Esophagus muscularis mucosa (tissue), 4 donors: ENCODE measurements around the gene RRP9. TPM values are rescaled to one million over a fixed set of nuclear protein-coding genes. Genes with fewer than 3 reads are reported as not detected.

Source experiments
- DNase-seq: peaks from one replicate; pipeline ENCODE4 v3.0.0-alpha.2; 2017; ENCODE audit errors: extremely low spot score
- H3K27ac ChIP-seq, 4 donors: fragments of 200-600 bp; sonication (generic); replicated peaks in 1 of 4; 1 replicate in 3 of 4; 2 replicates in 1 of 4; pipeline ENCODE4 v1.5.1; 2016 to 2019; ENCODE audit warnings: mild to moderate bottlenecking in 1 of 4
- H3K27me3 ChIP-seq, 4 donors: fragments of 200-600 bp; sonication (generic); one replicate each; pipeline versions ENCODE4 v1.5.1 to v1.6.0; 2016 to 2019
- H3K36me3 ChIP-seq, 4 donors: fragments of 200-600 bp; sonication (generic); one replicate each; pipeline ENCODE4 v1.5.1; 2016 to 2019
- H3K4me1 ChIP-seq, 4 donors: fragments of 200-600 bp; sonication (generic); one replicate each; pipeline ENCODE4 v1.5.1; 2016 to 2019
- H3K4me3 ChIP-seq, 4 donors: fragments of 200-600 bp; sonication (generic); 1 replicate in 2 of 4; 2 replicates in 2 of 4; pipeline ENCODE4 v1.5.1; 2016 to 2019; ENCODE audit warnings: mild to moderate bottlenecking in 4 of 4, moderate library complexity in 1 of 4
- H3K9me3 ChIP-seq, 4 donors: fragments of 200-600 bp; sonication (generic); 1 replicate in 3 of 4; 2 replicates in 1 of 4; pipeline ENCODE4 v1.5.1; 2016 to 2019
- CTCF ChIP-seq, 3 experiments: fragments of 200-600 bp in 2 of 3; fragments of 450-650 bp in 1 of 3; sonication (generic) in 2 of 3; IDR thresholded peaks; one replicate each; pipeline ENCODE4 v1.5.1; 2017 to 2019; ENCODE audit warnings: antibody characterized with exemption in 3 of 3, mild to moderate bottlenecking in 2 of 3, moderate library complexity in 1 of 3
- EP300 ChIP-seq: sonication (generic); formaldehyde crosslinking; IDR thresholded peaks from one replicate; pipeline ENCODE4 v1.6.1; 2017; ENCODE audit warnings: antibody characterized with exemption
- POLR2A ChIP-seq: fragments of 450-650 bp; IDR thresholded peaks from one replicate; pipeline ENCODE4 v1.6.1; 2017; ENCODE audit warnings: antibody characterized with exemption, moderate library complexity, mild to moderate bottlenecking, low read depth
- POLR2AphosphoS5 ChIP-seq, 2 donors: sonication (generic); formaldehyde crosslinking; IDR thresholded peaks; one replicate each; pipeline ENCODE4 v1.6.1; 2017; ENCODE audit warnings: antibody characterized with exemption in 2 of 2
- WGBS: methylation state at CpG from one replicate; pipeline ENCODE4 v1.1.5; 2018; 5-methylcytosine and 5-hydroxymethylcytosine counted together
- intact Hi-C: fragments of 100-400 bp; cut with DNase I; formaldehyde crosslinking; loops from one replicate; pipeline ENCODE4 v1.15.1; 2023
- total RNA-seq, 4 donors: library from RNA; depleted of rRNA; stranded (reverse); fragments of >200 nt; gene quantifications; one replicate each; pipeline versions ENCODE4 v1.1.0 to v1.2.1, GENCODE V29; 2016

RRP9 gene
- total RNA-seq, 4 donors from 2014 or later, result 9.6 to 20.7 (median 15.5) TPM

- DNase-seq, result no peak
- 58% methylated on average over 10 of the region's 12 CpGs for WGBS
- no peaks in the 10 kb centered on the region for H3K9me3 ChIP-seq
- no peaks in the 10 kb centered on the region for H3K27me3 ChIP-seq
- no peak overlapping the region for H3K4me3 ChIP-seq
- peaks cover 46 to 66% (median 61%) of the 10 kb centered on the region in 4 donors for H3K4me1 ChIP-seq
- peaks cover 6 to 28% (median 23%) of the 10 kb centered on the region in 4 donors for H3K36me3 ChIP-seq
- TF ChIP-seq EP300 (no peak), POLR2AphosphoS5 (IDR thresholded peaks at IDR 0.05) (no peak), POLR2A (no peak), CTCF (IDR thresholded peaks at IDR 0.05) (no peak)
- intact Hi-C loops, result no loop called here
- H3K27ac ChIP-seq, result peak overlapping the region in 3 of 4 donors; percentile 28 to 55 (median 28)
Measured at GRCh38 chr3:51963951-51964451, 22.3 kb upstream of the RRP9 start.

GRCh38 chr3:51962854-51963530 lies 21.3 kb upstream of the RRP9 start:
- DNase-seq, result no peak
- 71% methylated on average over 6 of the region's 6 CpGs for WGBS
- H3K4me1 ChIP-seq, result peaks cover 38 to 57% (median 53%) of the 10 kb centered on the region in 4 donors
- peak overlapping the region in 3 of 4 donors; percentile 27 to 55 (median 28) for H3K27ac ChIP-seq
- H3K4me3 ChIP-seq, result no peak overlapping the region
- TF ChIP-seq EP300 (no peak), POLR2A (no peak), POLR2AphosphoS5 (IDR thresholded peaks at IDR 0.05) (no peak), CTCF (IDR thresholded peaks at IDR 0.05) (no peak)
- peaks cover 6 to 38% (median 33%) of the 10 kb centered on the region in 4 donors for H3K36me3 ChIP-seq
- intact Hi-C loops, result no loop called here
- H3K9me3 ChIP-seq, result no peaks in the 10 kb centered on the region
- H3K27me3 ChIP-seq, result no peaks in the 10 kb centered on the region

GRCh38 chr3:51961602-51962569 lies 20.2 kb upstream of the RRP9 start:
- H3K4me3 ChIP-seq, result no peak overlapping the region
- 64% methylated on average over 7 of the region's 9 CpGs for WGBS
- peak overlapping the region in 1 of 4 donors; percentile 4 for H3K27ac ChIP-seq
- no peaks in the 10 kb centered on the region for H3K9me3 ChIP-seq
- TF ChIP-seq EP300, result no peak
- no peak for TF ChIP-seq POLR2A
- no peak for TF ChIP-seq CTCF (IDR thresholded peaks at IDR 0.05)
- TF ChIP-seq POLR2AphosphoS5 (IDR thresholded peaks at IDR 0.05), result no peak
- peaks cover 33 to 54% (median 48%) of the 10 kb centered on the region in 4 donors for H3K4me1 ChIP-seq
- DNase-seq, result no peak
- intact Hi-C loops, result no loop called here
- H3K27me3 ChIP-seq, result no peaks in the 10 kb centered on the region
- peaks cover 6 to 44% (median 42%) of the 10 kb centered on the region in 4 donors for H3K36me3 ChIP-seq

- intact Hi-C loops, result no loop called here
- Histone ChIP-seq H3K4me3 (no peak overlapping the region), H3K4me1 (peaks cover 33 to 52% (median 48%) of the 10 kb centered on the region in 4 donors), H3K9me3 (no peaks in the 10 kb centered on the region), H3K27me3 (no peaks in the 10 kb centered on the region), H3K36me3 (peaks cover 6 to 44% (median 42%) of the 10 kb centered on the region in 4 donors), H3K27ac (no peak overlapping the region)
- 84% methylated on average over 11 of the region's 18 CpGs for WGBS
- TF ChIP-seq EP300 (no peak), CTCF (IDR thresholded peaks at IDR 0.05) (no peak), POLR2A (no peak), POLR2AphosphoS5 (IDR thresholded peaks at IDR 0.05) (no peak)
- DNase-seq, result no peak
Measured at GRCh38 chr3:51961011-51961410, 19.3 kb upstream of the RRP9 start.
